HCT116 (cell line): ENCODE measurements around the gene CD8A.

Source experiments
- CTCF ChIP-seq, 3 experiments: fragments of 200-600 bp in 1 of 3; sonication (generic) in 1 of 3; IDR thresholded peaks in 2 of 3; conservative IDR thresholded peaks in 1 of 3; 2 replicates each; pipeline ENCODE4 v1.5.1; 2012 to 2017; ENCODE audit warnings: low read depth in 2 of 3, low read length in 2 of 3, antibody characterized with exemption in 1 of 3, borderline replicate concordance in 1 of 3, control low read depth in 1 of 3, mild to moderate bottlenecking in 1 of 3, mixed read lengths in 1 of 3, mixed run types in 1 of 3, moderate library complexity in 1 of 3; ENCODE audit not compliant: insufficient read depth in 1 of 3
- EZH2 ChIP-seq: fragments of 200-600 bp; sonication (generic); IDR thresholded peaks from 2 replicates; pipeline ENCODE4 v1.6.1; 2017; ENCODE audit warnings: antibody characterized with exemption, mixed run types
- ZBTB33 ChIP-seq: IDR thresholded peaks from 2 replicates; pipeline ENCODE4 v1.6.1; 2011; ENCODE audit warnings: mild to moderate bottlenecking, low read length, moderate library complexity; ENCODE audit not compliant: insufficient replicate concordance; ENCODE audit errors: extremely low read depth

- no peak for TF ChIP-seq EZH2
- no peak for TF ChIP-seq ZBTB33
- no peak for TF ChIP-seq CTCF (IDR thresholded peaks at IDR 0.05 in 2 of 3, conservative IDR thresholded peaks at IDR 0.05 in 1 of 3; ENCODE audit: borderline replicate concordance in 1 of 3, insufficient read depth in 1 of 3, low read depth in 2 of 3, low read length in 2 of 3)
Measured at GRCh38 chr2:86822668-86823345, 32.1 kb upstream of the CD8A start.
